ENCODE measurements around the gene S100A11.
A peak's percentile ranks its signal among the peaks of the same experiment; 100 is the strongest.
"Not testable (repeated sequence)": the region's sequence is repeated elsewhere in the genome, so short reads cannot be mapped to it uniquely, and the experiment has no call there.

The S100A11 gene

GRCh38 chr1:152036267-152037216 is at the start of gene S100A11:
Gene S100A11, minus strand, starts transcription at chr1:152037004. Its CDS starts 89 bp downstream, at chr1:152036915.
- DNase-seq (ENCODE audit: low read depth in 2 of 2) = peak; percentile 55 to 56

GRCh38 chr1:152084853-152085252 is 48.0 kb upstream of the S100A11 start:
- DNase-seq (ENCODE audit: low read depth in 2 of 2) = no peak

- not testable (repeated sequence) for DNase-seq (ENCODE audit: low read depth in 2 of 2)
These were observed 44.2 kb upstream of the S100A11 start for GRCh38 chr1:152081026-152081425.

GRCh38 chr1:152080494-152080893 is 43.7 kb upstream of the S100A11 start:
- not testable (repeated sequence) for DNase-seq (ENCODE audit: low read depth in 2 of 2)

- no peak for DNase-seq (ENCODE audit: low read depth in 2 of 2)
These were observed 42.1 kb upstream of the S100A11 start for GRCh38 chr1:152078831-152079441.

- DNase-seq (ENCODE audit: low read depth in 2 of 2) = no peak
These were observed 35.5 kb upstream of the S100A11 start for GRCh38 chr1:152072311-152072710.

- DNase-seq (ENCODE audit: low read depth in 2 of 2) = no peak
These were observed 34.3 kb upstream of the S100A11 start for GRCh38 chr1:152071123-152071522.

GRCh38 chr1:152067929-152068328 is 31.1 kb upstream of the S100A11 start:
- no peak for DNase-seq (ENCODE audit: low read depth in 2 of 2)

GRCh38 chr1:152067150-152067549 is 30.3 kb upstream of the S100A11 start:
- DNase-seq (ENCODE audit: low read depth in 2 of 2) = no peak

GRCh38 chr1:152061952-152062351 is 25.1 kb upstream of the S100A11 start:
- DNase-seq (ENCODE audit: low read depth in 2 of 2) = no peak

GRCh38 chr1:152053375-152053774 is 16.6 kb upstream of the S100A11 start:
- no peak for DNase-seq (ENCODE audit: low read depth in 2 of 2)

- peak; percentile 66 to 79 for DNase-seq (ENCODE audit: low read depth in 2 of 2)
These were observed 15.8 kb upstream of the S100A11 start for GRCh38 chr1:152052606-152053005.

- DNase-seq (ENCODE audit: low read depth in 2 of 2) = no peak
These were observed 14.3 kb upstream of the S100A11 start for GRCh38 chr1:152050886-152051675.

- no peak for DNase-seq (ENCODE audit: low read depth in 2 of 2)
These were observed 12.7 kb upstream of the S100A11 start for GRCh38 chr1:152049291-152050083.

GRCh38 chr1:152048416-152049009 is 11.7 kb upstream of the S100A11 start:
- no peak for DNase-seq (ENCODE audit: low read depth in 2 of 2)

GRCh38 chr1:152047730-152048415 is 11.1 kb upstream of the S100A11 start:
- DNase-seq (ENCODE audit: low read depth in 2 of 2) = peak; percentile 55 to 63

- no peak for DNase-seq (ENCODE audit: low read depth in 2 of 2)
These were observed 10.6 kb upstream of the S100A11 start for GRCh38 chr1:152047413-152047729.

- no peak for DNase-seq (ENCODE audit: low read depth in 2 of 2)
These were observed 7.6 kb upstream of the S100A11 start for GRCh38 chr1:152044386-152044785.

GRCh38 chr1:152043870-152044269 is 7.1 kb upstream of the S100A11 start:
- no peak for DNase-seq (ENCODE audit: low read depth in 2 of 2)

- DNase-seq (ENCODE audit: low read depth in 2 of 2) = no peak
These were observed 5.2 kb upstream of the S100A11 start for GRCh38 chr1:152042030-152042429.
